HEK293 (cell line): ENCODE data around the gene PLAGL1.

Experiments
- CTCF ChIA-PET: fragments of 350-600 bp; formaldehyde crosslinking; extraction: SDS; loops from one replicate; lab custom pipeline; 2021; ENCODE audit warnings: antibody characterized with exemption; lab: Yijun Ruan, JAX
- POLR2A ChIA-PET: fragments of 300-600 bp; formaldehyde crosslinking; extraction: SDS; loops from one replicate; lab custom pipeline; 2020; ENCODE audit warnings: antibody characterized with exemption, inconsistent platforms; lab: Yijun Ruan, JAX
- H3K27ac ChIP-seq: fragments of 200-500 bp; sonication (Bioruptor generic); 2 replicates; pipeline ENCODE4 v1.5.1; 2014; ENCODE audit warnings: low read depth, low read length, control low read depth, inconsistent platforms; ENCODE audit errors: extremely low read depth
- H3K36me3 ChIP-seq, 2 experiments: fragments of 200-500 bp in 1 of 2; sonication (Bioruptor generic) in 1 of 2; 1 replicate in 1 of 2; 2 replicates in 1 of 2; pipeline ENCODE4 v1.5.1; 2014 to 2017; ENCODE audit warnings: inconsistent platforms in 2 of 2, low read length in 2 of 2; ENCODE audit not compliant: control insufficient read depth in 2 of 2, insufficient read depth in 1 of 2
- H3K4me1 ChIP-seq: fragments of 200-500 bp; sonication (Bioruptor generic); 2 replicates; pipeline ENCODE4 v1.5.1; 2014; ENCODE audit warnings: mild to moderate bottlenecking, low read length, inconsistent platforms; ENCODE audit not compliant: control insufficient read depth, insufficient read depth
- H3K4me3 ChIP-seq: 2 replicates; pipeline ENCODE4 v1.5.1; 2011; ENCODE audit warnings: low read depth, mild to moderate bottlenecking, control low read depth, low read length, moderate library complexity
- H3K9me3 ChIP-seq: fragments of 200-500 bp; sonication (Bioruptor generic); 2 replicates; pipeline ENCODE4 v1.5.1; 2014; ENCODE audit warnings: low read depth, low read length, inconsistent platforms; ENCODE audit not compliant: control insufficient read depth, insufficient read depth
- CTCF ChIP-seq: fragments of 450-650 bp; formaldehyde crosslinking; IDR thresholded peaks from 2 replicates; pipeline ENCODE4 v1.5.1; 2016; ENCODE audit warnings: missing biosample characterization, missing genetic modification characterization
- PRDM4 ChIP-seq: fragments of 450-650 bp; formaldehyde crosslinking; IDR thresholded peaks from 2 replicates; pipeline ENCODE4 v1.5.1; 2017; ENCODE audit warnings: missing biosample characterization, missing genetic modification characterization
- SCRT2 ChIP-seq: fragments of 450-650 bp; formaldehyde crosslinking; IDR thresholded peaks from 2 replicates; pipeline ENCODE4 v1.5.1; 2016; ENCODE audit warnings: missing biosample characterization, missing genetic modification characterization
- WT1 ChIP-seq: fragments of 450-650 bp; formaldehyde crosslinking; IDR thresholded peaks from 2 replicates; pipeline ENCODE4 v1.5.1; 2016; ENCODE audit warnings: missing biosample characterization, missing genetic modification characterization
- YY1 ChIP-seq: fragments of 450-650 bp; formaldehyde crosslinking; IDR thresholded peaks from 2 replicates; pipeline ENCODE4 v1.5.1; 2018; ENCODE audit warnings: missing biosample characterization, missing genetic modification characterization
- ZFP37 ChIP-seq: fragments of 450-650 bp; formaldehyde crosslinking; IDR thresholded peaks from 2 replicates; pipeline ENCODE4 v1.5.1; 2016; ENCODE audit warnings: missing biosample characterization, missing genetic modification characterization
- ZNF121 ChIP-seq: fragments of 450-650 bp; formaldehyde crosslinking; IDR thresholded peaks from 2 replicates; pipeline ENCODE4 v1.5.1; 2016; ENCODE audit warnings: missing biosample characterization, missing genetic modification characterization
- ZNF184 ChIP-seq: fragments of 450-650 bp; IDR thresholded peaks from 2 replicates; pipeline ENCODE4 v1.5.1; 2018; ENCODE audit warnings: missing biosample characterization, mild to moderate bottlenecking, missing genetic modification characterization
- ZNF214 ChIP-seq: fragments of 450-650 bp; formaldehyde crosslinking; IDR thresholded peaks from 2 replicates; pipeline ENCODE4 v1.5.1; 2017; ENCODE audit warnings: missing biosample characterization, mild to moderate bottlenecking, missing genetic modification characterization, borderline replicate concordance
- ZNF248 ChIP-seq: fragments of 450-650 bp; formaldehyde crosslinking; IDR thresholded peaks from 2 replicates; pipeline ENCODE4 v1.5.1; 2017; ENCODE audit warnings: missing biosample characterization, missing genetic modification characterization
- ZNF302 ChIP-seq: fragments of 450-650 bp; formaldehyde crosslinking; IDR thresholded peaks from 2 replicates; pipeline ENCODE4 v1.5.1; 2016; ENCODE audit warnings: missing biosample characterization, missing genetic modification characterization, low read depth
- ZNF311 ChIP-seq: fragments of 450-650 bp; formaldehyde crosslinking; IDR thresholded peaks from 2 replicates; pipeline ENCODE4 v1.5.1; 2017; ENCODE audit warnings: missing biosample characterization, missing genetic modification characterization, borderline replicate concordance
- ZNF37A ChIP-seq: fragments of 450-650 bp; IDR thresholded peaks from 2 replicates; pipeline ENCODE4 v1.5.1; 2018; ENCODE audit warnings: missing biosample characterization, missing genetic modification characterization
- ZNF426 ChIP-seq: fragments of 450-650 bp; formaldehyde crosslinking; IDR thresholded peaks from 2 replicates; pipeline ENCODE4 v1.5.1; 2017; ENCODE audit warnings: missing biosample characterization, missing genetic modification characterization, mild to moderate bottlenecking, inconsistent platforms, moderate library complexity
- ZNF585B ChIP-seq: fragments of 450-650 bp; formaldehyde crosslinking; IDR thresholded peaks from 2 replicates; pipeline ENCODE4 v1.5.1; 2016; ENCODE audit warnings: missing biosample characterization, missing genetic modification characterization
- ZNF596 ChIP-seq: fragments of 450-650 bp; IDR thresholded peaks from 2 replicates; pipeline ENCODE4 v1.5.0; 2018; ENCODE audit warnings: missing biosample characterization, mild to moderate bottlenecking, missing genetic modification characterization, moderate library complexity
- ZNF624 ChIP-seq: fragments of 450-650 bp; formaldehyde crosslinking; IDR thresholded peaks from 2 replicates; pipeline ENCODE4 v1.5.1; 2017; ENCODE audit warnings: missing biosample characterization, missing genetic modification characterization
- ZNF626 ChIP-seq: fragments of 450-650 bp; sonication (Bioruptor Pico); formaldehyde crosslinking; IDR thresholded peaks from 2 replicates; pipeline ENCODE4 v1.5.1; 2018; ENCODE audit warnings: missing biosample characterization, missing genetic modification characterization, inconsistent platforms
- ZNF792 ChIP-seq: fragments of 450-650 bp; formaldehyde crosslinking; IDR thresholded peaks from 2 replicates; pipeline ENCODE4 v1.5.1; 2016; ENCODE audit warnings: missing biosample characterization, missing genetic modification characterization
- TF ChIP-seq, protein P1 (sequence below): fragments of 450-650 bp; formaldehyde crosslinking; conservative IDR thresholded peaks from 2 replicates; pipeline ENCODE4 v1.5.1; 2016; ENCODE audit warnings: low read depth, missing biosample characterization, missing genetic modification characterization
- TF ChIP-seq, protein P2 (sequence below): fragments of 450-650 bp; formaldehyde crosslinking; IDR thresholded peaks from 2 replicates; pipeline ENCODE4 v1.5.1; 2017; ENCODE audit warnings: missing biosample characterization, missing genetic modification characterization
- TF ChIP-seq, protein P3 (sequence below): fragments of 450-650 bp; formaldehyde crosslinking; IDR thresholded peaks from 2 replicates; pipeline ENCODE4 v1.5.1; 2016; ENCODE audit warnings: missing biosample characterization, missing genetic modification characterization

PLAGL1 gene

GRCh38 chr6:143967706-143968376 is 40.2 kb downstream of the PLAGL1 start:
- ChIA-PET POLR2A (no interaction called here), CTCF (interaction anchor here (0.6 kb wide), 1 partner anchor 31 kb away, joined by 4 read pairs; no protein-coding TSS in a partner anchor)
- Histone ChIP-seq H3K9me3 (no peaks in the 10 kb centered on the region), H3K27ac (no peak overlapping the region), H3K36me3 (peaks cover 0 to 17% of the 10 kb centered on the region in 2 experiments; a peak in 1 of 3 replicates), H3K4me1 (peaks cover 8% of the 10 kb centered on the region; the same call in 1 of the 2 replicates), H3K4me3 (no peak overlapping the region)
- TF ChIP-seq ZFP37 (no peak), YY1 (tag by site-specific recombination) (no peak), ZNF426 (no peak), ZNF626 (tag by site-specific recombination) (no peak), ZNF121 (tag by site-specific recombination) (no peak), PRDM4 (tag by site-specific recombination) (no peak), ZNF311 (tag by site-specific recombination) (no peak)
- TF ChIP-seq, protein P1, sequence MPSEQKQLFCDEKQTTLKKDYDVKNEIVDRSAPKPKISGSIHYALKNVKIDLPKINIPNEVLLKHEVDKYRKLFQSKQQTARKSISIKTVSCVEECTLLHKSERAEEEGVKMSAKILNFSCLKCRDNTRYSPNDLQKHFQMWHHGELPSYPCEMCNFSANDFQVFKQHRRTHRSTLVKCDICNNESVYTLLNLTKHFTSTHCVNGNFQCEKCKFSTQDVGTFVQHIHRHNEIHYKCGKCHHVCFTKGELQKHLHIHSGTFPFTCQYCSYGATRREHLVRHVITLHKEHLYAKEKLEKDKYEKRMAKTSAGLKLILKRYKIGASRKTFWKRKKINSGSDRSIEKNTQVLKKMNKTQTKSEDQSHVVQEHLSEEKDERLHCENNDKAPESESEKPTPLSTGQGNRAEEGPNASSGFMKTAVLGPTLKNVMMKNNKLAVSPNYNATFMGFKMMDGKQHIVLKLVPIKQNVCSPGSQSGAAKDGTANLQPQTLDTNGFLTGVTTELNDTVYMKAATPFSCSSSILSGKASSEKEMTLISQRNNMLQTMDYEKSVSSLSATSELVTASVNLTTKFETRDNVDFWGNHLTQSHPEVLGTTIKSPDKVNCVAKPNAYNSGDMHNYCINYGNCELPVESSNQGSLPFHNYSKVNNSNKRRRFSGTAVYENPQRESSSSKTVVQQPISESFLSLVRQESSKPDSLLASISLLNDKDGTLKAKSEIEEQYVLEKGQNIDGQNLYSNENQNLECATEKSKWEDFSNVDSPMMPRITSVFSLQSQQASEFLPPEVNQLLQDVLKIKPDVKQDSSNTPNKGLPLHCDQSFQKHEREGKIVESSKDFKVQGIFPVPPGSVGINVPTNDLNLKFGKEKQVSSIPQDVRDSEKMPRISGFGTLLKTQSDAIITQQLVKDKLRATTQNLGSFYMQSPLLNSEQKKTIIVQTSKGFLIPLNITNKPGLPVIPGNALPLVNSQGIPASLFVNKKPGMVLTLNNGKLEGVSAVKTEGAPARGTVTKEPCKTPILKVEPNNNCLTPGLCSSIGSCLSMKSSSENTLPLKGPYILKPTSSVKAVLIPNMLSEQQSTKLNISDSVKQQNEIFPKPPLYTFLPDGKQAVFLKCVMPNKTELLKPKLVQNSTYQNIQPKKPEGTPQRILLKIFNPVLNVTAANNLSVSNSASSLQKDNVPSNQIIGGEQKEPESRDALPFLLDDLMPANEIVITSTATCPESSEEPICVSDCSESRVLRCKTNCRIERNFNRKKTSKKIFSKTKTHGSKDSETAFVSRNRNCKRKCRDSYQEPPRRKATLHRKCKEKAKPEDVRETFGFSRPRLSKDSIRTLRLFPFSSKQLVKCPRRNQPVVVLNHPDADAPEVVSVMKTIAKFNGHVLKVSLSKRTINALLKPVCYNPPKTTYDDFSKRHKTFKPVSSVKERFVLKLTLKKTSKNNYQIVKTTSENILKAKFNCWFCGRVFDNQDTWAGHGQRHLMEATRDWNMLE (tag by site-specific recombination): no peak
- TF ChIP-seq, protein P2, sequence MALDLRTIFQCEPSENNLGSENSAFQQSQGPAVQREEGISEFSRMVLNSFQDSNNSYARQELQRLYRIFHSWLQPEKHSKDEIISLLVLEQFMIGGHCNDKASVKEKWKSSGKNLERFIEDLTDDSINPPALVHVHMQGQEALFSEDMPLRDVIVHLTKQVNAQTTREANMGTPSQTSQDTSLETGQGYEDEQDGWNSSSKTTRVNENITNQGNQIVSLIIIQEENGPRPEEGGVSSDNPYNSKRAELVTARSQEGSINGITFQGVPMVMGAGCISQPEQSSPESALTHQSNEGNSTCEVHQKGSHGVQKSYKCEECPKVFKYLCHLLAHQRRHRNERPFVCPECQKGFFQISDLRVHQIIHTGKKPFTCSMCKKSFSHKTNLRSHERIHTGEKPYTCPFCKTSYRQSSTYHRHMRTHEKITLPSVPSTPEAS (tag by site-specific recombination): no peak

DNA sequence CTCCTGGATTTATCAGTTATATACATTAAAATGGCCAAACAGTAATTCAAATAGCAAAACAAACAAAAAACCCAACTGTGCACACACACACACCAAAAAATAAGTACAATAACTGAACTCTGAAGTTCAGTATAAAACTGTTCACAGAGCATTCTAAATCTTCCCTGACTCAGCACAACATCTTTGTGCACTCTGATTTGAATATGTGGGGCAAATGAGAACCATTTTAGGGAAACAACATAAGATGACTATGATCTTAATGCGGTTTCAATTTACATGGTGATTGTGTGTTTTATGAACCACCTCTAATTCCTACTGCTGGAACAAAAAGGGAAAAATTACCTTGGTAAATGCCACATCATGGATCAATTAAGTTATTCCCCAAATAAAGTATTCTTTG is 41.7 kb downstream of the PLAGL1 start:
- ChIA-PET CTCF (interaction anchor here (1.0 kb wide), 1 partner anchor 26 kb away, joined by 4 read pairs; no protein-coding TSS in a partner anchor), POLR2A (no interaction called here)
- no peak overlapping the region for H3K27ac ChIP-seq
- no peak for TF ChIP-seq ZNF302 (tag by site-specific recombination)
- no peak for TF ChIP-seq ZNF596 (tag by site-specific recombination)
- TF ChIP-seq, protein P3, sequence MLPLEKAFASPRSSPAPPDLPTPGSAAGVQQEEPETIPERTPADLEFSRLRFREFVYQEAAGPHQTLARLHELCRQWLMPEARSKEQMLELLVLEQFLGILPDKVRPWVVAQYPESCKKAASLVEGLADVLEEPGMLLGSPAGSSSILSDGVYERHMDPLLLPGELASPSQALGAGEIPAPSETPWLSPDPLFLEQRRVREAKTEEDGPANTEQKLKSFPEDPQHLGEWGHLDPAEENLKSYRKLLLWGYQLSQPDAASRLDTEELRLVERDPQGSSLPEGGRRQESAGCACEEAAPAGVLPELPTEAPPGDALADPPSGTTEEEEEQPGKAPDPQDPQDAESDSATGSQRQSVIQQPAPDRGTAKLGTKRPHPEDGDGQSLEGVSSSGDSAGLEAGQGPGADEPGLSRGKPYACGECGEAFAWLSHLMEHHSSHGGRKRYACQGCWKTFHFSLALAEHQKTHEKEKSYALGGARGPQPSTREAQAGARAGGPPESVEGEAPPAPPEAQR (tag by site-specific recombination): no peak
- no peak for TF ChIP-seq WT1
- no peak for TF ChIP-seq ZNF792 (tag by site-specific recombination)
- no peak for TF ChIP-seq ZNF184
- TF ChIP-seq ZNF37A (tag by site-specific recombination): no peak
- TF ChIP-seq ZNF626 (tag by site-specific recombination): no peak
- TF ChIP-seq ZNF214 (tag by site-specific recombination): no peak
- no peak for TF ChIP-seq ZNF585B
- no peak for TF ChIP-seq ZNF624 (tag by site-specific recombination)
- no peak for TF ChIP-seq CTCF (tag by site-specific recombination)
- TF ChIP-seq ZNF248 (tag by site-specific recombination): no peak
- no peak for TF ChIP-seq SCRT2 (tag by site-specific recombination)

More for the DNA sequence above, 41.7 kb downstream of the PLAGL1 start:
- 0 out of 2 replicates have a peak, but pooled peaks cover 3% of the 10 kb centered on the region for H3K4me1 ChIP-seq
- H3K9me3 ChIP-seq: no peaks in the 10 kb centered on the region
- H3K4me3 ChIP-seq: no peak overlapping the region
- H3K36me3 ChIP-seq: peaks cover 0 to 17% of the 10 kb centered on the region in 2 experiments; a peak in 1 of 3 replicates
